H1 (cell line): ENCODE data around the gene BRD2. TPM values are rescaled to one million over a fixed set of nuclear protein-coding genes. Genes with fewer than 3 reads are reported as not detected.
A peak's percentile ranks its signal among the peaks of the same experiment; 100 is the strongest.

ENCODE experiments used
- CTCF ChIA-PET: fragments of 300-600 bp; sonication (Branson Sonifier 250); formaldehyde crosslinking; loops from one replicate; lab custom pipeline; 2021; ENCODE audit not compliant: partially characterized antibody; lab: Charles Lee
- POLR2A ChIA-PET: fragments of 300-600 bp; sonication (Branson Sonifier 250); formaldehyde crosslinking; loops from one replicate; lab custom pipeline; 2021; ENCODE audit warnings: inconsistent platforms; ENCODE audit not compliant: partially characterized antibody; lab: Charles Lee
- DNase-seq, 2 experiments: peaks; one replicate each; pipeline versions ENCODE4 v3.0.0 to v3.0.0-alpha.2; 2010 to 2022; ENCODE audit warnings: low spot score in 2 of 2, low read depth in 1 of 2, mixed read lengths in 1 of 2
- FAIRE-seq: peaks from 2 replicates; lab custom pipeline; 2011; peaks lifted over from hg19 to GRCh38; lab: Jason Lieb, UNC
- H2AFZ ChIP-seq: 2 replicates; pipeline ENCODE4 v1.8.1; 2012; ENCODE audit warnings: low read length, inconsistent platforms
- H2AK5ac ChIP-seq: 2 replicates; pipeline ENCODE4 v1.6.1; 2013; ENCODE audit warnings: low read depth, low read length
- H2BK120ac ChIP-seq: replicated peaks from 2 replicates; pipeline ENCODE3; 2013; ENCODE audit warnings: low read depth, low read length, inconsistent platforms
- H2BK12ac ChIP-seq: 2 replicates; pipeline ENCODE4 v1.6.1; 2013; ENCODE audit warnings: low read depth, low read length
- H2BK15ac ChIP-seq: 2 replicates; pipeline ENCODE4 v1.6.1; 2013; ENCODE audit warnings: low read length
- H2BK20ac ChIP-seq: 2 replicates; pipeline ENCODE4 v1.6.1; 2013; ENCODE audit warnings: low read length
- H2BK5ac ChIP-seq: 2 replicates; pipeline ENCODE4 v1.6.1; 2013; ENCODE audit warnings: low read depth, low read length
- H3K14ac ChIP-seq: 2 replicates; pipeline ENCODE4 v1.6.1; 2013; ENCODE audit warnings: inconsistent platforms; ENCODE audit not compliant: insufficient read length
- H3K18ac ChIP-seq: 2 replicates; pipeline ENCODE4 v1.6.1; 2013; ENCODE audit warnings: low read length; ENCODE audit errors: extremely low read depth
- H3K23ac ChIP-seq: 2 replicates; pipeline ENCODE4 v1.6.1; 2013; ENCODE audit warnings: inconsistent platforms; ENCODE audit not compliant: insufficient read length
- H3K23me2 ChIP-seq: 2 replicates; pipeline ENCODE4 v1.6.1; 2013; ENCODE audit warnings: low read depth, low read length
- H3K27ac ChIP-seq: 2 replicates; pipeline ENCODE4 v1.6.1; 2011; ENCODE audit warnings: low read depth, low read length, inconsistent platforms
- H3K27me3 ChIP-seq, 4 experiments: replicated peaks in 1 of 4; 1 replicate in 1 of 4; 2 replicates in 3 of 4; pipeline versions ENCODE4 v1.6.1 to v1.8.1; 2011 to 2013; ENCODE audit warnings: low read length in 3 of 4, mild to moderate bottlenecking in 3 of 4, inconsistent platforms in 2 of 4, mixed read lengths in 2 of 4, moderate library complexity in 1 of 4; ENCODE audit not compliant: control insufficient read depth in 3 of 4, insufficient read depth in 3 of 4; ENCODE audit errors: extremely low read depth in 1 of 4
- H3K36me3 ChIP-seq, 4 experiments: 2 replicates each; pipeline versions ENCODE4 v1.6.1 to v1.8.1; 2011 to 2013; ENCODE audit warnings: mild to moderate bottlenecking in 4 of 4, low read length in 3 of 4, moderate library complexity in 2 of 4, control low read depth in 1 of 4, inconsistent platforms in 1 of 4; ENCODE audit not compliant: insufficient read depth in 4 of 4, control insufficient read depth in 2 of 4
- H3K4ac ChIP-seq: replicated peaks from 2 replicates; pipeline ENCODE3; 2013; ENCODE audit warnings: low read length, low read depth, mixed read lengths, inconsistent platforms; ENCODE audit not compliant: insufficient read length
- H3K4me1 ChIP-seq, 4 experiments: replicated peaks in 1 of 4; 1 replicate in 1 of 4; 2 replicates in 3 of 4; pipeline versions ENCODE4 v1.6.1 to v1.8.1; 2011 to 2013; ENCODE audit warnings: low read length in 3 of 4, inconsistent platforms in 2 of 4, mixed read lengths in 1 of 4; ENCODE audit not compliant: insufficient read depth in 4 of 4, control insufficient read depth in 3 of 4
- H3K4me2 ChIP-seq, 2 experiments: 2 replicates each; pipeline versions ENCODE4 v1.6.1 to v1.8.1; 2011 to 2013; ENCODE audit warnings: low read depth in 2 of 2, low read length in 2 of 2, control low read depth in 1 of 2, inconsistent platforms in 1 of 2, mild to moderate bottlenecking in 1 of 2; ENCODE audit not compliant: insufficient read depth in 1 of 2
- H3K4me3 ChIP-seq, 4 experiments: fragments of 200-600, 300-600 bp in 1 of 4; sonication (generic), shearing (Covaris generic), sonication (Bioruptor Twin) in 1 of 4; 2 replicates each; pipeline versions ENCODE4 v1.5.1 to v1.8.1; 2011 to 2016; ENCODE audit warnings: low read length in 4 of 4, low read depth in 3 of 4, control low read depth in 2 of 4, inconsistent platforms in 2 of 4, mild to moderate bottlenecking in 2 of 4, mixed read lengths in 1 of 4, moderate library complexity in 1 of 4; ENCODE audit not compliant: insufficient read depth in 2 of 4; ENCODE audit errors: extremely low read depth in 1 of 4
- H3K56ac ChIP-seq: replicated peaks from 2 replicates; pipeline ENCODE3; 2013; ENCODE audit warnings: low read depth, mild to moderate bottlenecking, mixed read lengths, low read length, inconsistent platforms; ENCODE audit not compliant: insufficient read length
- H3K79me1 ChIP-seq: 2 replicates; pipeline ENCODE4 v1.6.1; 2013; ENCODE audit warnings: low read depth, low read length, control low read depth
- H3K79me2 ChIP-seq, 2 experiments: 2 replicates each; pipeline versions ENCODE4 v1.6.1 to v1.8.1; 2012 to 2013; ENCODE audit warnings: low read length in 2 of 2, mild to moderate bottlenecking in 2 of 2, inconsistent platforms in 1 of 2; ENCODE audit not compliant: insufficient read depth in 2 of 2, control insufficient read depth in 1 of 2
- H3K9ac ChIP-seq, 4 experiments: replicated peaks in 1 of 4; 1 replicate in 1 of 4; 2 replicates in 3 of 4; pipeline versions ENCODE4 v1.6.1 to v1.8.1; 2011 to 2013; ENCODE audit warnings: low read depth in 3 of 4, low read length in 3 of 4, control low read depth in 2 of 4, mild to moderate bottlenecking in 2 of 4, moderate library complexity in 2 of 4, inconsistent platforms in 1 of 4; ENCODE audit errors: extremely low read depth in 1 of 4
- H3K9me3 ChIP-seq, 2 experiments: 2 replicates each; pipeline versions ENCODE4 v1.6.1 to v1.8.1; 2012 to 2013; ENCODE audit warnings: mild to moderate bottlenecking in 2 of 2, moderate library complexity in 2 of 2, control low read depth in 1 of 2, inconsistent platforms in 1 of 2, low read depth in 1 of 2, low read length in 1 of 2, mixed read lengths in 1 of 2; ENCODE audit not compliant: insufficient read depth in 2 of 2
- H4K20me1 ChIP-seq, 2 experiments: replicated peaks in 1 of 2; 2 replicates each; pipeline versions ENCODE3 to v1.8.1; 2011 to 2013; ENCODE audit warnings: inconsistent platforms in 2 of 2, low read length in 2 of 2, mild to moderate bottlenecking in 1 of 2; ENCODE audit not compliant: insufficient read depth in 2 of 2, control insufficient read depth in 1 of 2
- H4K5ac ChIP-seq: 2 replicates; pipeline ENCODE4 v1.6.1; 2013; ENCODE audit warnings: low read length, low read depth, mixed read lengths, inconsistent platforms; ENCODE audit not compliant: insufficient read length
- H4K8ac ChIP-seq: 2 replicates; pipeline ENCODE4 v1.8.0; 2013; ENCODE audit warnings: mild to moderate bottlenecking, moderate library complexity, low read length, inconsistent platforms; ENCODE audit not compliant: insufficient read depth; ENCODE audit errors: extremely low read depth
- H4K91ac ChIP-seq: replicated peaks from 2 replicates; pipeline ENCODE3; 2013; ENCODE audit warnings: low read length, mixed read lengths, inconsistent platforms; ENCODE audit not compliant: insufficient read length
- CTCF ChIP-seq, 3 experiments: IDR thresholded peaks; 1 replicate in 2 of 3; 2 replicates in 1 of 3; pipeline versions ENCODE4 v1.5.1 to v1.6.1; 2011; ENCODE audit warnings: low read length in 3 of 3, mild to moderate bottlenecking in 3 of 3, inconsistent platforms in 2 of 3, low read depth in 1 of 3, moderate library complexity in 1 of 3; ENCODE audit not compliant: insufficient read depth in 1 of 3; ENCODE audit errors: control extremely low read depth in 1 of 3
- FOSL1 ChIP-seq: IDR thresholded peaks from 2 replicates; pipeline ENCODE4 v1.6.1; 2011; ENCODE audit warnings: mild to moderate bottlenecking, low read depth, low read length, moderate library complexity; ENCODE audit not compliant: insufficient read depth
- KDM4A ChIP-seq: IDR thresholded peaks from one replicate; pipeline ENCODE4 v1.7.1; 2012; ENCODE audit warnings: low read depth, mild to moderate bottlenecking, moderate library complexity, low read length, inconsistent platforms; ENCODE audit not compliant: severe bottlenecking
- MAX ChIP-seq: IDR thresholded peaks from 2 replicates; pipeline ENCODE4 v1.6.1; 2012; ENCODE audit warnings: inconsistent platforms
- NRF1 ChIP-seq: IDR thresholded peaks from 2 replicates; pipeline ENCODE4 v1.6.1; 2011; ENCODE audit warnings: mild to moderate bottlenecking, low read depth, low read length, improper control_type of control experiment
- POLR2AphosphoS5 ChIP-seq: IDR thresholded peaks from 2 replicates; pipeline ENCODE4 v1.6.1; 2011; ENCODE audit warnings: low read depth, low read length
- RNF2 ChIP-seq: fragments of 200-900, 300-1000 bp; sonication (generic); IDR thresholded peaks from 2 replicates; pipeline ENCODE4 v1.7.1; 2016; ENCODE audit warnings: borderline replicate concordance, low read depth, mild to moderate bottlenecking, antibody characterized with exemption, low read length; ENCODE audit not compliant: poor library complexity, severe bottlenecking; ENCODE audit errors: missing control alignments
- TAF1 ChIP-seq: IDR thresholded peaks from 2 replicates; pipeline ENCODE4 v1.6.1; 2011; ENCODE audit warnings: mild to moderate bottlenecking, low read depth, low read length
- WGBS, 2 experiments: shearing (Covaris generic) in 1 of 2; methylation state at CpG; one replicate each; pipeline versions ENCODE4 v1.1.6 to v1.1.7; 2013 to 2015; ENCODE audit warnings: low lambda C conversion rate in 2 of 2, mixed read lengths in 2 of 2, inconsistent platforms in 1 of 2, low coverage in 1 of 2, missing lambda C conversion rate in 1 of 2; ENCODE audit not compliant: insufficient replicate concordance in 2 of 2, insufficient coverage in 1 of 2, insufficient read length in 1 of 2; ENCODE audit errors: extremely low coverage in 1 of 2, missing lambda C conversion rate in 1 of 2; 5-methylcytosine and 5-hydroxymethylcytosine counted together
- polyA plus RNA-seq, 7 experiments: library from polyadenylated mRNA; depleted of rRNA in 3 of 7; stranded (reverse) in 5 of 7; unstranded in 2 of 7; fragments of >200 nt in 5 of 7; fragments of 200-250 nt in 2 of 7; gene quantifications; 1 replicate in 5 of 7; 2 replicates in 1 of 7; 4 replicates in 1 of 7; pipeline versions ENCODE4 v1.2.1 to v1.2.3, GENCODE V29; 2011 to 2013; ENCODE audit warnings: missing spikeins in 2 of 7, mixed read lengths in 2 of 7
- total RNA-seq: library from RNA; stranded (reverse); fragmentation: NEBNext Ultra II Directional; extraction: Animal tissue kit (Norgen Biotek cat#: 25700); gene quantifications from 2 replicates; pipeline ENCODE4 v1.2.1, GENCODE V29; 2021

The BRD2 gene
- total and polyA plus RNA-seq, 2 of the 8 experiments (the other 6 are each of a cell fraction or from before 2014, with no cell fraction given), result 132 to 185 TPM

DNA sequence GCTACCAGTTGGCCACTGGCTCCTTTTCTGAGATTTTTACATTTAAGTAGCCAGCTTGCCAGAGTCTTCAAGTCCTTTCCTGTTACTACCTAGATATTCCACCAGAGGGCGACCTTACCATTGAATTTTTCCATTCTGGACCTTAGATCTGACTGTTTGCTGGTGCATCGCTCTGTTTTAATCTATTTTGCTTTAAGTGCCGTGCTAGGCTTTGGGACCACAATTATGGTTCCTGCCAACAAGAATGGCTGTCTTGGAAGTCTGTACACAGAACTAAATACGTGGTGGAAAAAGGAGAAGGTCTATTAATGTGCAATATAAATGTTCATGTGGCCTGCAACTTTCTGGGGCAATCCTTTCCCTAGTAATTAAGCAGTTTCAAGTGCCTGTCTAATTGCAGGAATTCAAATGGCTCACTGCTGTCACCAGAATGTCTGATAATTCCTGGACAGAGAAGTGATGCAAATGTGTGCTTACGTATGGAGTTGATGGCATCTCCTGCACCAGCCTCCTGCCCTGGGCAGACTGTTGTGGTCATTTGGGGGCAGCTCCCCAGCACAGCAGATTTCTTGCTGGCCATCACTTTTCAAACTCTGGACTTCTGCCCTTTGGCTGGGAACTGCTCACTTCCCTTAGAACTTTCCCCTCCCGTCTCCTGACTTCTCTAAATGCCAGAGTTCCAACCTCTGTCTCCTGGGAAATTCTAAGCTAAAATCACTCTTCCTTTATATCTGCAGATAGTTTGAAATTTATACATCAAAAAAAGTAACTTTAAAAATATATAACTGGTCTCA lies 46.6 kb downstream of the BRD2 start:
- Histone ChIP-seq H3K23me2 (no peaks in the 10 kb centered on the region), H4K20me1 (no peaks in the 10 kb centered on the region), H3K4me2 (no peak overlapping the region), H3K36me3 (no peaks in the 10 kb centered on the region), H3K79me1 (no peaks in the 10 kb centered on the region), H3K9ac (no peak overlapping the region), H3K27ac (no peak overlapping the region), H4K91ac (no peak overlapping the region), H3K4ac (no peak overlapping the region), H3K14ac (no peak overlapping the region), H3K79me2 (no peaks in the 10 kb centered on the region), H2AFZ (peak overlapping the region; percentile 20; the same call in 1 of the 2 replicates), H4K8ac (no peak overlapping the region), H3K23ac (no peak overlapping the region), H3K4me1 (peaks cover 2 to 10% (median 4%) of the 10 kb centered on the region in 4 experiments; a peak in 6 of 7 replicates), H2BK120ac (no peak overlapping the region), H4K5ac (no peak overlapping the region), H3K27me3 (no peaks in the 10 kb centered on the region), H2BK12ac (no peak overlapping the region), H3K4me3 (no peak overlapping the region), H3K18ac (no peak overlapping the region), H3K56ac (no peak overlapping the region), H2BK15ac (no peak overlapping the region), H2BK5ac (no peak overlapping the region), H2AK5ac (no peak overlapping the region), H3K9me3 (no peaks in the 10 kb centered on the region), H2BK20ac (no peak overlapping the region)
- FAIRE-seq (peak; percentile 97), DNase-seq (peak in 1 of 2 experiments; percentile 25)
- 35% methylated on average over 6 of the region's 6 CpGs; no CpG with 5 or more reads in 1 of the 2 experiments for WGBS, 2 experiments
- POLR2A ChIA-PET, result interaction anchor here (0.6 to 2.7 kb wide), 4 partner anchors 18 to 261 kb away, joined by 3 to 19 read pairs (median 4); partner anchors contain the start of genes RPS18 and VPS52
- CTCF ChIA-PET, result interaction anchor here (0.5 to 8.2 kb wide), 39 partner anchors 10 to 1329 kb away, joined by 3 to 118 read pairs (median 4); partner anchors contain the start of genes HLA-DPA1 and HLA-DPB1
- TF ChIP-seq MAX, result no peak
- no peak for TF ChIP-seq KDM4A
- peak in 2 of 3 experiments; percentile 72 to 76; a peak in 3 of 4 replicates for TF ChIP-seq CTCF (IDR thresholded peaks at IDR 0.05; ENCODE audit: control extremely low read depth in 1 of 3, insufficient read depth in 1 of 3, low read depth in 1 of 3, low read length in 3 of 3)
- TF ChIP-seq NRF1, result no peak
- TF ChIP-seq TAF1, result no peak
- TF ChIP-seq FOSL1, result no peak
- no peak for TF ChIP-seq POLR2AphosphoS5
- no peak for TF ChIP-seq RNF2
